IPS-11a (cell line): ENCODE data around the gene HBEGF.

Experiments used
- H3K4me3 ChIP-seq: one replicate; pipeline ENCODE4 v1.5.1; 2013; ENCODE audit warnings: low read depth, low read length, control low read depth

HBEGF gene

GRCh38 chr5:140305471-140305870 is 40.9 kb downstream of the HBEGF start:
- no peak overlapping the region for H3K4me3 ChIP-seq

GRCh38 chr5:140303966-140304365 is 42.4 kb downstream of the HBEGF start:
- H3K4me3 ChIP-seq, result no peak overlapping the region

GRCh38 chr5:140302786-140303639 is 43.4 kb downstream of the HBEGF start, which contains the start of gene PFDN1:
Gene PFDN1 (minus strand): TSS chr5:140303101. CDS start chr5:140303073, 28 bp downstream.
- peak within 1 kb of the TSS; percentile 86 for H3K4me3 ChIP-seq

- H3K4me3 ChIP-seq, result no peak overlapping the region
These were observed 45.3 kb downstream of the HBEGF start for GRCh38 chr5:140301136-140301535.

GRCh38 chr5:140299056-140299455 is 47.3 kb downstream of the HBEGF start:
- H3K4me3 ChIP-seq, result no peak overlapping the region

GRCh38 chr5:140298183-140298601 is 48.2 kb downstream of the HBEGF start:
- H3K4me3 ChIP-seq, result no peak overlapping the region

GRCh38 chr5:140297283-140297682 is 49.1 kb downstream of the HBEGF start:
- no peak overlapping the region for H3K4me3 ChIP-seq

- H3K4me3 ChIP-seq, result no peak overlapping the region
These were observed 50.1 kb downstream of the HBEGF start for GRCh38 chr5:140296289-140296688.

GRCh38 chr5:140295414-140295813 is 51.0 kb downstream of the HBEGF start:
- H3K4me3 ChIP-seq, result no peak overlapping the region

GRCh38 chr5:140294753-140295152 is 51.6 kb downstream of the HBEGF start:
- H3K4me3 ChIP-seq, result no peak overlapping the region

GRCh38 chr5:140293849-140294100 is 52.6 kb downstream of the HBEGF start:
- H3K4me3 ChIP-seq, result no peak overlapping the region

GRCh38 chr5:140293091-140293848 is 53.1 kb downstream of the HBEGF start:
- H3K4me3 ChIP-seq, result no peak overlapping the region

GRCh38 chr5:140292212-140293036 is 54.0 kb downstream of the HBEGF start:
- no peak overlapping the region for H3K4me3 ChIP-seq

- H3K4me3 ChIP-seq, result no peak overlapping the region
These were observed 58.4 kb downstream of the HBEGF start for GRCh38 chr5:140287801-140288521.

- H3K4me3 ChIP-seq, result no peak overlapping the region
These were observed 60.0 kb downstream of the HBEGF start for GRCh38 chr5:140286424-140286823.

- H3K4me3 ChIP-seq, result no peak overlapping the region
These were observed 62.4 kb downstream of the HBEGF start for GRCh38 chr5:140284013-140284412.
